ENCODE data around the gene FAM163B. TPM values are rescaled to one million over a fixed set of nuclear protein-coding genes. Genes with fewer than 3 reads are reported as not detected.

The FAM163B gene
- total RNA-seq, 2 experiments from 2014 or later, result not detected

DNA sequence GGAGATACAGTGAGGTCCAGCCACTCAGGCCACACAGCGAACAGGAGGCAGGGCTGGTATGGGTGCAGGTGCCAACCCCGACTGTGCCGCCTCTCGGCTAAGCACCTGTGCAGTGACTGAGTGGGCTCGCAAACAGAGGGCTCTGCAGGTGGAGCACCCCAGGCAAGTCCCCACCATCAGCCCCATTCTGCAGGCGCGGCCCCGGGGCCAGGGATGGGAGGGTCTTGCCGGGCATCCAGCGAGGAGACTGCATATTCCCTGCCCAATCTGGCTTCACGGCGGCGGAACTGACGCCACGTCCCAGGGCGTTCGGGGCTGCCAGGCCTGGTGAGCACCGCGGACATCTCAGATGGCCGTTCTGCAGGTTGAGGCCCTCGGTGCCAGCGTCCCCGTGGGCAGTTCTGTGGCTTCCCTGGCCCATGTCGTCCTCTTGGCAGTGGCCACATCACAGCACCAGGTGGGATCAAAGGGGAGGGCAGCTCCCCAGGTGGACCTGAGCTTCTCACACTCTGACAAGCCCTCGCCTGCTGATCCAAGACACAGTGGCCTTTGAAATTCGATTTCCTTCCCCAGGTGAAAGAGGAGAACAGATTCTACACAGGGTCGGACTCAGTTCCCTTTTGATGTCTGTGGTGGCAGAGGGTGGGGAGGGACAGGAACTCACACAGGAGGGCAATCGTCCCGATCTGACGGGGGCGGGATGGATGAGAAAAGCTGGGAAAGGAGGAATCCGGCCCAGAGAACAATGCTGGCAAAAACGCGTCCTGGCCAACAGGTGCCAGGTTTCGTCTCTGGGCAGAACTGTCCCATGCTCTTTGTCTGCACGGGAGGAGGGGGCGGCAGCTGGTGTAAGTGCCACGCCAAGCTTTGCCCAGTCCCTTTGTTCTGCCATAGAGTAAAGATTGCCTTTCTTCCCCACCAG, 45.8 kb upstream of the FAM163B start:
- CTCF ChIA-PET, result interaction anchor here (1.7 kb wide), 1 partner anchor 61 kb away, joined by 3 read pairs; no protein-coding TSS in a partner anchor
- Mint-ChIP-seq H3K4me1 (ENCODE audit: low read depth) (peaks cover 24% of the 10 kb centered on the region), H3K36me3 (ENCODE audit: low read depth) (no peaks in the 10 kb centered on the region), H3K4me3 (no peak overlapping the region), H3K27me3 (peaks cover 50% of the 10 kb centered on the region), H3K9me3 (no peaks in the 10 kb centered on the region), H3K27ac (no peak overlapping the region)
- no peak for DNase-seq
- ATAC-seq, result no peak
- intact Hi-C loops (cut with micrococcal nuclease), result loop anchor here (10.0 kb wide), 1 partner anchor 70 kb away; no protein-coding TSS in a partner anchor
- POLR2A ChIA-PET, result no interaction called here
- TF ChIP-seq, protein P1, sequence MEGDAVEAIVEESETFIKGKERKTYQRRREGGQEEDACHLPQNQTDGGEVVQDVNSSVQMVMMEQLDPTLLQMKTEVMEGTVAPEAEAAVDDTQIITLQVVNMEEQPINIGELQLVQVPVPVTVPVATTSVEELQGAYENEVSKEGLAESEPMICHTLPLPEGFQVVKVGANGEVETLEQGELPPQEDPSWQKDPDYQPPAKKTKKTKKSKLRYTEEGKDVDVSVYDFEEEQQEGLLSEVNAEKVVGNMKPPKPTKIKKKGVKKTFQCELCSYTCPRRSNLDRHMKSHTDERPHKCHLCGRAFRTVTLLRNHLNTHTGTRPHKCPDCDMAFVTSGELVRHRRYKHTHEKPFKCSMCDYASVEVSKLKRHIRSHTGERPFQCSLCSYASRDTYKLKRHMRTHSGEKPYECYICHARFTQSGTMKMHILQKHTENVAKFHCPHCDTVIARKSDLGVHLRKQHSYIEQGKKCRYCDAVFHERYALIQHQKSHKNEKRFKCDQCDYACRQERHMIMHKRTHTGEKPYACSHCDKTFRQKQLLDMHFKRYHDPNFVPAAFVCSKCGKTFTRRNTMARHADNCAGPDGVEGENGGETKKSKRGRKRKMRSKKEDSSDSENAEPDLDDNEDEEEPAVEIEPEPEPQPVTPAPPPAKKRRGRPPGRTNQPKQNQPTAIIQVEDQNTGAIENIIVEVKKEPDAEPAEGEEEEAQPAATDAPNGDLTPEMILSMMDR (IDR thresholded peaks at IDR 0.05), result no peak

DNA sequence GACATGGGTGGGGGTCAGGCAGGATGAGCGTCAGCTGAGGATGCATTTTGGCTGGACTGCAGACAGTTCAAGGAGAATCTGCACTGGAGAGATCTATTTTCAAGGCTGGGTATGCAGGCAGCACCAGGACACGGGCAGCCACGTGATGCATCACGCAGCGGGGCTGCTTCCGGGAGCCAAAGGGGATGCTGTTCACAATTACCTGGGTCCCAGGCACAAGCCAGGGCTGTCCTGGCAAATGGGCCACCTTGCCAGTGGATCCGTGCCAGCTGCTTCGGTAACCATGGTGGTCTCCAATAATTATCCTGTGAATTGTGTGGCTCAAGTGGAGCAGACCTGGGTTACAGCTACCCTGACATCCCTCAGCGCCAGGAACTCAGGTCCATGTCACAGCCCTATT, 44.4 kb upstream of the FAM163B start:
- CTCF ChIA-PET, result interaction anchor here (1.4 to 1.7 kb wide), 2 partner anchors 33 to 62 kb away, joined by 3 read pairs; no protein-coding TSS in a partner anchor
- no peak for DNase-seq
- Mint-ChIP-seq H3K9me3 (no peaks in the 10 kb centered on the region), H3K4me1 (ENCODE audit: low read depth) (peaks cover 12% of the 10 kb centered on the region), H3K27me3 (peaks cover 43% of the 10 kb centered on the region), H3K27ac (no peak overlapping the region), H3K4me3 (no peak overlapping the region), H3K36me3 (ENCODE audit: low read depth) (no peaks in the 10 kb centered on the region)
- POLR2A ChIA-PET, result no interaction called here
- TF ChIP-seq, protein P1 (IDR thresholded peaks at IDR 0.05), result no peak
- no peak for ATAC-seq
- intact Hi-C loops (cut with micrococcal nuclease), result loop anchor here (10.0 kb wide), 1 partner anchor 71 kb away; no protein-coding TSS in a partner anchor

DNA sequence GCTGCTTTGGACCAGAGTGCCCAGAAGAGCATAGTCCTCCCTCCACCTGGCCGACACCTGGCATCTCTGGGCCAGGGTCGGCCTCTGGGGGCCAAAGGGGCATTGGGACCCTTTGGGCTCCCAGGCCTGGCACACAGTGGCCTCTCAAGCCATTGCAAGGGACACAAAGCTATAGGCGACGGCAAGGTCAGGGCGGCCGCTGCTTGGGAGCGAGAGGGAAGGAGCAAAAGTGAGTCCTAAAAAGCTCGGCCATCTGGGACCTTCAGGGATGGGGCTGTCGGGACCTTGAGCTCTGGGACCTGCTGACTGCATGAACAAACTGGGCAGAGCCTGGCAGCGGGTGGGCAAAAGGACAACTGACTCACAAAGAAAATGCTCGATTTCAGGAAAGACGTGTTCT, 40.8 kb upstream of the FAM163B start:
- Mint-ChIP-seq H3K27ac (no peak overlapping the region), H3K4me3 (no peak overlapping the region), H3K4me1 (ENCODE audit: low read depth) (no peaks in the 10 kb centered on the region), H3K9me3 (no peaks in the 10 kb centered on the region), H3K27me3 (peaks cover 16% of the 10 kb centered on the region), H3K36me3 (ENCODE audit: low read depth) (no peaks in the 10 kb centered on the region)
- TF ChIP-seq, protein P1 (IDR thresholded peaks at IDR 0.05), result no peak
- no peak for ATAC-seq
- no peak for DNase-seq
- CTCF ChIA-PET, result no interaction called here
- POLR2A ChIA-PET, result no interaction called here
- intact Hi-C loops (cut with micrococcal nuclease), result loop anchor here (10.0 kb wide), 1 partner anchor 75 kb away; no protein-coding TSS in a partner anchor

DNA sequence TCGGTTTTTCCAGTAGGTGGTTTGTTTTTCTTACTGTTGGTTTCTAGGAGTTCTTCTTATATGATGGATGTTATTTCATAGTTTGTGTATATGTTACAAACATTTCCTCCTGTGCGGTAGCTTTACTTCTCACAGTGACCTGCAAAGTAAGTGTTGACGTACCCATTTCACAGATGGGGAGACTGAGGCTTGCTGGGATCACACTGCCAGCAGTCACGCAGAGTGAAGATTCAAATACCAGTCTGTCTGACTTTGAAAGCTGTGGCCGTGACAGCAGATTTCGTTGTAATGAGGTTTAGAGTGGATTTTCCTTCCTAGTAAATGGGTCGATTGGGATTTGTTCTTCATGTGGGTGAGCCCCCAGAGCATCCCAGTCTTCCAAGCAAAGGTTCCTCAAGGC, 40.0 kb upstream of the FAM163B start:
- ChIA-PET POLR2A (interaction anchor here (1.5 kb wide), 1 partner anchor 13 kb away, joined by 3 read pairs; no protein-coding TSS in a partner anchor), CTCF (no interaction called here)
- no peak for DNase-seq
- no peaks in the 10 kb centered on the region for H3K4me1 Mint-ChIP-seq (ENCODE audit: low read depth)
- H3K9me3 Mint-ChIP-seq, result no peaks in the 10 kb centered on the region
- no peaks in the 10 kb centered on the region for H3K36me3 Mint-ChIP-seq (ENCODE audit: low read depth)
- intact Hi-C loops (cut with micrococcal nuclease), result no loop called here
- H3K27me3 Mint-ChIP-seq, result peaks cover 12% of the 10 kb centered on the region
- no peak overlapping the region for H3K4me3 Mint-ChIP-seq
- TF ChIP-seq, protein P1 (IDR thresholded peaks at IDR 0.05), result no peak
- no peak overlapping the region for H3K27ac Mint-ChIP-seq
- ATAC-seq, result no peak
